GM21390 (cell line): Measurements from ENCODE around the gene TDRD9.

ENCODE experiments used
- ATAC-seq: cut with Tn5 transposase; IDR thresholded peaks from one replicate; pipeline ENCODE4 v1.9.1; 2021; ENCODE audit not compliant: unreplicated experiment

Gene TDRD9

DNA sequence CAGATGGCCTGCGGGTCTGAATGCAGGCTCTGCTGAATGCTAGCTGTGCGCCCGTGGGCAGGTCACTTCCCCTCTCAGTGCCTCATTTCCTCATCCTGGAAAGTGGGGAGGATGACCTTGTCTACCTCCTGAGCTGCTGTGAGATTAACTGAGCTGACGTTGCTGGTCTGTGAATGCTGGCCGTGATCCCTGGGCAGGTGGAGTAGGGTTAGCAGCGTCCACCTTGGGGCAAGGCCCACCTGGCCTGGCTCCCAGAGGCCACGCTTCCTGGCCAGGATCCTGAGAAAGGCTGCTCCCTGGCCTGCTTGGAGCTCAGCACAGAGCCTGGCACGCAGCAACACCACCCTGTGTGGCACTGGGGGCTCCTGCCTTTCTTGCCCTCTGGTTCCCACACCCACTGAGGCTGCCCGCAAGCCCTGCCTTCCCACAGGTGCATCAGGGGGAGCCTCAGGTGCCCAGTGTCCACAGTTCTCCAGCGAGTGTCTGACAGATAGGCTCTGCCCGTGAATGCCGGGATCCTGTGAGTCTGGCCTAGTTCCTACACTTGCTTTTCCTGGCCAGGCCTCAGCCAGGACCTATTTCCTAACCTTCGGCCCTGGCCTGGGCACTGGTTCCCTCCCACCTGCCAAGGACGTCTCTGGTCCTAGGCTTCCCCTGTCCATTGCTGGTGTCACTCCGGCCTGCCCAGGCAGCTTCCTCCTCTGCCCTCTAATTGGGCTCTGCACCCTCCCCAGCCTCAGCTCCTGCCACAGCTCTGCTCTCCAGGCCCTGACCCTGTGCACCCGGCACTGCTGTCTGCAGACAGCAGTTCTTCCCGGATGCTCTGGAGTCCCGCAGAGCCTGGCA, 37.2 kb upstream of the TDRD9 start:
- no peak for ATAC-seq

DNA sequence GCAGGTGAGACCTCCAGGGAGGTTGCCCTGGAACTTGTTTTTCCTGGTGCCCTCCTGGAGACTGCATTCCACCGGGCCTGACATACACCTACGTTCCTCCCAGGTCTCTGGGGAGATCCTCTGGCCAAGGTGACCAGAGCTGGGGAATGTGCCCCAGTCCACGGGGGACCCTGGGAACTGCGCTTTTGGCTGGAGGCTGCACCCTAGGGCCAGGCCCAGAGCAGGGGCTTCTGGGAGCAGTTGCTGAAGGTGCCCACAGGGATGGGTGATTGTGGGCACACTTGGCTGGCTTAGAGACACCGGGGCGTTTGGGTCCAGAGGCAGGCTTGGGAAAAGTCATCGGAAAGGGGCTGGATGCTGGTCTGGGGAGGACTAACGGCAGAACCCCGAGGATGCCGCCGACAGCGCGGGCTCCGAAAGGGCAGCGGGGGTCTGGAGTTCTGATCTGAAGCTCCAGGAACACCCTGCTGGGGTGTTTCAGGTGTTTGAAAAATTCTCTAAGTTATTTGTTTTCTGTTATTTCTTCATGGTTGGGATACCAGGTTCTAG, 36.5 kb upstream of the TDRD9 start:
- no peak for ATAC-seq

DNA sequence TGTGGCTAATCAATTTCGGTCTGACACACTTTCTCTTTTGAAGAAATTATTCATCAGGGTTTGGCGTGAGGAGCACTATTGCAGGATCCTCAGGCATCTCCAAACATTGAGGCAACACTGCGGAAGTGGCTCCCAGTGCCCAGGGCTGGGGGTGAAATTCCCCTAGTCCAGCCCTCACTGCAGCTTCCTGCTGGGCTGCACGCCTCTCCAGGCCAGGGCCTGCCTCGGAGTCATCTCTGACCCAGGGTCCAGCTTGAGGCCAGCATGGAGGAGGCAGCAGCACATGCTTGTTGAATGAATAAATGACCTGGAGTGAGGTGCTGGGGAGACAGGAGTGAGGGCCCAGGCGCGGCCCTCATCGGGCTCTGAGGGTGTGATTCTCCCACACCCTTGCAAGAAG, 36.0 kb upstream of the TDRD9 start:
- ATAC-seq: no peak

DNA sequence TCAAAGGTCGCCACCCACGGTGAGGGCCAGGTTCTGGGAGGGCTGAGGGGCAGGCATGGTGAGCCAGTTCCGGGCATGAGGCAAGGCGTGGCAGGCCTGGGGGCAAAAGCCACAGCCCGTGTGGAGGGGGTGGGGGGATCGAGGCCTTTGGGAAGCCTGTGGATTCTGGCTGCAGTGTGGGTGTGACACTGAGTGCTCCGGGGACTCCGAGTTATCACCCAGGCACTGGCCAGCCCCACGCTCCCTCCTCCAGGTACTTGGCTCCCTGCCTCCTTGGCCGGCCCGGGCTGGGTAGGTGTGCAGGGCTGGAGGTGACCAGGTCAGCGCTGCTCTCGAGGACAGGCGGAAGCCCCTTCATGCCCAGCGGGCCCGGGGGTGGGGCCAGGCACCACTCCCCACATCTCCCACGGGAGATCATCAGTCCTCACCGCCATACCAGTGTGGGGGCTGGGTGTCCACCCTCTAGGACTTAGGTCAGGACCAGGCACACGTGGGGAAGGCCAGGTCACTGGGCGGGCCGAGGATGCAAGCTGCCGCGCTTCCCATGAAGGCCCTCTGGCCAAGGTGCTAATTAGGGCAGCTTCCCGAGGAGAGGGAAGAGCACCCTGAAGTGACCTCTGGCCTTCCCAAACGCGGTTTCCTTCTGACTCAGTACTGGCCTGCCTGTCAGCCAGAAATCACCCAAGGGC, 34.1 kb upstream of the TDRD9 start:
- ATAC-seq: no peak

DNA sequence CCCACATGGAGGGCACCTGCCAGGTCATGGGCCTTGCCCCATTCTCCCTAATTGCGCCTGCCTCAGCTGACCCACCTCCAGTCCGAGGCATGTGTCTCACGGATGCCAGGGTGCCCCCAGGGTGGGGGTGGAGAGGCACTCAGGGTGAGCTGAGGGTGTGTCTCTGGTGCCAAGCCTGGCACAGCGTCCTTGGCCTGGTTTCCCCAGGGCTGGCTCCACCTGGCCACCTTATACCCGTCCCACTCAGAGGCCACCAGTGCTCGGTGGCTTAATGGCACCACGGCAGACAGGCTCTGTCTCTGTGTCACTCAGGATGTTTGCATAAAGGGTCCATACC, 33.6 kb upstream of the TDRD9 start:
- ATAC-seq: no peak

DNA sequence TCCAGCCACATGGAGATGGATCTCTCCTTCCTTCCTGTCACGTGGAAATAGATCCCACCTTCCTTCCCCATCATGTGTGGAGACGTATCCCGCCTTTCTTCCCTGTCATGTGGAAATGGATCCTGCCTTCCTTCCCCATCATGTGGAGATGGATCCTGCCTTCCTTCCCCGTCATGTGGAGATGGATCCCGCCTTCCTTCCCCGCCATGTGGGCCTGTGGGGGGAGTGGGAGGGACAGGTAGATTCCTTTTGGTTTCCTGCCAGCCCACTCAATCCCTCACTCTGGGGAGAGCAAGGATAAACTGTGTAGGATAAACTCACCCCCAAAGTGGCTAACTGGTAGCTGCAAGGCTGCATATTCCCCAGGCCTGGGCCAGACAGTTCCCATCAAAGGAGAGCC, 31.7 kb upstream of the TDRD9 start:
- ATAC-seq: no peak

GRCh38 chr14:103897075-103897947, 30.9 kb upstream of the TDRD9 start:
- ATAC-seq: no peak

- no peak for ATAC-seq
These were observed 30.1 kb upstream of the TDRD9 start for GRCh38 chr14:103898204-103898603.

DNA sequence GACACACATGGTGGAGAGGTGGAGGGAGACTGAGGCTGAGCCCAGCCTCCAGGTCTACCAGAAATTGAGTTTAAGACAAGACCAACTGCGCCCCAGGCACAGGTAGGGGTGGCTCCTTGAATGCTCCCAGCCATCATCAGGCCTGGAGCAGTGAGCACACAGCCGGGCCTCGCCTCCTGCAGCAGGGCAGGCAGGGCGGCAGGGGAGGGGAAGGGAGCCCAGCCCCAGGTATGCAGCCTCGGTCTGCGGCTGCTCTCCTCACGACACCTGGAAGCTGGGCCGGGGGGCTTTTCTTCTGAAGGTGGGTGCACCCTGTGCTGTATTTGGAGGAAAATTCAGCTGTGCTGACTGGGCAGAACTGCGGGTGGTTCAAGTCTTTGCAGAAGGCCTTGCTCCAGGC, 29.5 kb upstream of the TDRD9 start:
- no peak for ATAC-seq

DNA sequence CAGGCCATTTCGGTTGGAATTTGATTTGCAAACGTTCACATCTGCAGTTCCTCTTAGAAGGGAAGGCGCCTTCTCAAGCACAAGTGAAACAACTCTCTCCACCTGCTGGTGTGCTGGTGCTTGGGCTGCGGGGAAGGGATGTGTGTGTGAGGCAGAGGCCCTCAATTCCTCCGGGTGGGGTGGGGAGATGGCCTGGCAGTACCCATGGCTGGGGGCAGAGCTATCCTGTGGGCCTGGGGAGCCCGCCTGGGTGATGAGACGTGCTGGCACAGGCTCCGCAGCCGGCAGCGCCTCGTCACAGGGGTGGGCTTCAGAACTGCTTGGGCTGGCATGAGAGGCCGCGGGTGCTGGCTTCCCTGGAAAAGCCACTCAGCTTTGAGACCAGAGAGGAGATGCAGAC, 28.9 kb upstream of the TDRD9 start:
- ATAC-seq: no peak

DNA sequence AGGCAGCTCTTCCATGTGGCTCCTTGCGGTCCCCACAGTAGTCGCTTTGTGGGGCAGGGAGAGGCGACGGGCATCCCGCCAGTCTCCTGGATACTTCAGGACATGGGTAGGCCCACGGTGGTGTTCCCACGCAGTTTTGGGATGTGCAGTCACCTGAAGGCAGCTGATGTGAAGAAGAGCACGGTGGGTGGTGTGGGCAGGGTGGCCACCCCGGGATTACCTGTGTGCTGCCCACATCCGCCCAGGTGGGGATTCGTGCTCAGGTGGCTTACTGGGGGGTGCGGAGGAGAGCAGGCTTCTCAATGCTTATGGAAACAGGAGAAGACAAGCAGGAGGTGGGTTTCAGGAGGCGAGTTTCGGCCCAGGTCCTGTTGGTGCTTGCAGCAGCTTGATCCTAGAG, 28.4 kb upstream of the TDRD9 start:
- ATAC-seq: no peak

GRCh38 chr14:103904493-103905107, 23.7 kb upstream of the TDRD9 start:
- no peak for ATAC-seq

GRCh38 chr14:103905842-103906456, 22.3 kb upstream of the TDRD9 start:
- ATAC-seq: no peak

GRCh38 chr14:103908580-103908979, 19.7 kb upstream of the TDRD9 start:
- ATAC-seq: no peak

- no peak for ATAC-seq
These were observed 18.6 kb upstream of the TDRD9 start for GRCh38 chr14:103909531-103910261.

GRCh38 chr14:103910262-103910935, 17.9 kb upstream of the TDRD9 start:
- no peak for ATAC-seq

DNA sequence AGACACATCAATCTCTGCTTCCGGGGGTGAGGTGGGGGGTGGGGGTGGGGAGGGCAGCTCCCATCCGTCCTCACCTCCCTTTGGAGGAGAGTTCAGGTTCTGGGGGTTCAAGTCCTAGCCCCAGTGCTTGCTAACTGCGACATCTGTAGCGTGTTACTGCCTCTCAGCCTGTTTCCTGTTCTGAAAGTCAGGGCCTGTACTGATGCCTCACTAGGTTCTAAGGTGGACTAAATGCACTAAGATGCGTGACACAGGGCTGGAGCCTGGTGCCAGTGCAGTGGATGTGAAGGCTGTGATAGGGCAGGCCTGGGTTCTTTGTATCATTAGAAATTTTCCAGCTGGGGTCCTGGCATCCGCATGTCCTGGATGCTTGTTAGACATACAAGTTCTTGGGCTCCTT, 17.3 kb upstream of the TDRD9 start:
- ATAC-seq: no peak

DNA sequence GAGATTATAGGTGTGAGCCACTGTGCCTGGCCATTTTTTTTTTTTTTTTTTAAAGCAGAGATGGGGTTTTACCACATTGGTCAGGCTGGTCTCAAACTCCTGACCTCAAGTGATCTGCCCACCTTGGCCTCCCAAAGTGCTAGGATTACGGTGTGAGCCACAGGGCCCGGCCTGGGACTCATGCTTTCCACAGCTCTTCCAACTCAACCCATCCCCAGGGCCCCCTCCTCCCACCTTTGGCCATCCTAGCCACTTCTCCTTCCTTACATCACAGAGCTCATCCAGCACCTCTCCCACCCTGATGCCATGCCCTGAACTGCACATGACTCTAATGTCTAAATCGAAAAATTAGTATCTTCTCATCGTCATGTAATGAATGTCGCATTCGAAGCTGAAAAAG, 12.6 kb upstream of the TDRD9 start:
- no peak for ATAC-seq

DNA sequence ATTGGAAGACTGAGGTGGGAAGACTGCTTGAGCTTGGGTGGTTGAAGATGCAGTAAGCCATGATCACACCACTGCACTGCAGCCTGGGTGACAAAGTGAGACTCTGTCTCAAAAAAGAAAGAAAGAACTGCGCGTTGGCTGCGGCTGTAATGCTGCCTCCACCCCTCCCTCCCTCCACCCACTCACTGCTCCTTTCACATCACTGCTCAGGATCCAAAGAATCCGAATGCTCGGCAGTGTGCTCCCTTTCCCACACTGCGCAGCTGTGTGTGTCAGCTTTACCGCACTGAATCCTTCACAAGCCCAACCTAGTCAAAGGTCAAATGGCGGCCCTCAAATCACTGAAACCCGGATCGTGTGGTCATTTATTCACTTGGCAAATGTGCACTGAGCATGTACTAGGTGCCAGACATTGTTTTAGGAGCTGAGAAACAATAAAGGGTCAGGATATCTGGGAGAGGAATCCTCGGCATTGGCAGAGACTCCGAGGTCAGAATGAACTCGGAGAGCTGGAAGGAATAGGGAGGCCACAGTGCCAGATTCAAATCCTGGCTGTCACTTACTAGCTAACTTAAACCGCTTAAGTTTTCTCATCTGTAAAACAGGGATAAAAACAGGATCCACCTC, 11.5 kb upstream of the TDRD9 start:
- ATAC-seq: no peak
